Spleen (tissue), 7 donors: Measurements from ENCODE around the gene OR56A1.

Experiments
- POLR2A ChIP-seq, 3 donors: fragments of 450-650 bp; IDR thresholded peaks; one replicate each; pipeline ENCODE4 v1.5.1; 2017; ENCODE audit warnings: antibody characterized with exemption in 3 of 3, mild to moderate bottlenecking in 1 of 3
- POLR2AphosphoS5 ChIP-seq, 3 donors: sonication (generic); formaldehyde crosslinking; IDR thresholded peaks; one replicate each; pipeline ENCODE4 v1.5.1; 2017; ENCODE audit warnings: antibody characterized with exemption in 3 of 3
- TF ChIP-seq, protein P1 (sequence below), 11 experiments: fragments of 200-600 bp in 7 of 11; fragments of 450-650 bp in 4 of 11; sonication (generic) in 4 of 11; IDR thresholded peaks in 8 of 11; conservative IDR thresholded peaks in 3 of 11; 1 replicate in 7 of 11; 2 replicates in 4 of 11; pipeline versions ENCODE4 v1.4.0 to v1.8.0; 2016 to 2021; ENCODE audit warnings: antibody characterized with exemption in 11 of 11, inconsistent platforms in 4 of 11, mild to moderate bottlenecking in 1 of 11
- donor health status: DM: no; HTN: no; CAD: no; lungs with moderate emphysema.
- donor health status: DM: no; HTN: no; CAD: no.
- donor health status: DM: no; HTN: no; CAD: no.

DNA sequence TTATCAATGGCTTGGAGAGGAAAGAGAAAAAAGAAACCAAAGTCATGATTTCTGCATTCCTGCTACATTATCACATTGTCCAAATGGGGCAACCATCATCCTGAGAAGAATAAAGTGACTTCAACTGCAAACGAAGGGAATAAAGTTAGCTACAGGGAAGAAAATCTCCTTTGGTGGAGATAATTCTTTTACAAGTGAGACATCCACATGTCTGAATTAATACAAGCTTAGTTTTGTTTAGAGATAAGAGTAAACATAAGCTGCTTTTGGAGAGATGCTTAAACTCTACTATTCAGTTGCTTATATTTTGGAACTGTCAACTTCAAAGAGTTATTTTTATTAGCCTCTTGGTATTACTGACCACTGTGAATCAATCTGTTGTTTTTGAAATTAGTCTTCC, 43.7 kb downstream of the OR56A1 start, which contains the start of gene OR52L1:
- TF ChIP-seq, protein P1, sequence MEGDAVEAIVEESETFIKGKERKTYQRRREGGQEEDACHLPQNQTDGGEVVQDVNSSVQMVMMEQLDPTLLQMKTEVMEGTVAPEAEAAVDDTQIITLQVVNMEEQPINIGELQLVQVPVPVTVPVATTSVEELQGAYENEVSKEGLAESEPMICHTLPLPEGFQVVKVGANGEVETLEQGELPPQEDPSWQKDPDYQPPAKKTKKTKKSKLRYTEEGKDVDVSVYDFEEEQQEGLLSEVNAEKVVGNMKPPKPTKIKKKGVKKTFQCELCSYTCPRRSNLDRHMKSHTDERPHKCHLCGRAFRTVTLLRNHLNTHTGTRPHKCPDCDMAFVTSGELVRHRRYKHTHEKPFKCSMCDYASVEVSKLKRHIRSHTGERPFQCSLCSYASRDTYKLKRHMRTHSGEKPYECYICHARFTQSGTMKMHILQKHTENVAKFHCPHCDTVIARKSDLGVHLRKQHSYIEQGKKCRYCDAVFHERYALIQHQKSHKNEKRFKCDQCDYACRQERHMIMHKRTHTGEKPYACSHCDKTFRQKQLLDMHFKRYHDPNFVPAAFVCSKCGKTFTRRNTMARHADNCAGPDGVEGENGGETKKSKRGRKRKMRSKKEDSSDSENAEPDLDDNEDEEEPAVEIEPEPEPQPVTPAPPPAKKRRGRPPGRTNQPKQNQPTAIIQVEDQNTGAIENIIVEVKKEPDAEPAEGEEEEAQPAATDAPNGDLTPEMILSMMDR (IDR thresholded peaks at IDR 0.05 in 8 of 11, conservative IDR thresholded peaks at IDR 0.05 in 3 of 11), result no peak
- TF ChIP-seq POLR2A (IDR thresholded peaks at IDR 0.05), result no peak
- TF ChIP-seq POLR2AphosphoS5 (IDR thresholded peaks at IDR 0.05), result no peak
